Right lobe of liver (tissue), 4 donors: Measurements from ENCODE around the gene MDH2.

Experiments used
- CTCF ChIP-seq, 4 donors: fragments of 200-600 bp in 3 of 4; fragments of 450-650 bp in 1 of 4; IDR thresholded peaks; one replicate each; pipeline versions ENCODE4 v1.5.1 to v1.8.0; 2016 to 2022; ENCODE audit warnings: antibody characterized with exemption in 4 of 4, mild to moderate bottlenecking in 2 of 4
- POLR2A ChIP-seq: fragments of 450-650 bp; IDR thresholded peaks from one replicate; pipeline ENCODE4 v1.6.1; 2017; ENCODE audit warnings: antibody characterized with exemption, mild to moderate bottlenecking
- donor health status: DM: no; HTN: no; CAD: no.
- donor health status: DM: no; HTN: no; CAD: no.
- donor health status: DM: no; HTN: yes; CAD: no.

- TF ChIP-seq POLR2A (no peak), CTCF (IDR thresholded peaks at IDR 0.05) (no peak)
These were observed 21.3 kb downstream of the MDH2 start for GRCh38 chr7:76069238-76069638.
